Mesenchymal stem cell (in vitro differentiated cells and primary cell): ENCODE results near the gene DUSP9.

ENCODE experiments used
- DNase-seq: peaks from one replicate; pipeline ENCODE4 v3.0.0-alpha.2; 2013
- H2AFZ ChIP-seq: one replicate; pipeline ENCODE4 v1.6.1; 2013; ENCODE audit warnings: low read depth, mild to moderate bottlenecking, control low read depth, inconsistent platforms, low read length, moderate library complexity
- H2AK5ac ChIP-seq: 2 replicates; pipeline ENCODE4 v1.6.1; 2013; ENCODE audit warnings: low read length, moderate library complexity, mild to moderate bottlenecking, inconsistent platforms; ENCODE audit not compliant: severe bottlenecking
- H2BK120ac ChIP-seq: one replicate; pipeline ENCODE4 v1.6.1; 2013; ENCODE audit warnings: low read depth, mild to moderate bottlenecking, inconsistent platforms, low read length, moderate library complexity
- H2BK12ac ChIP-seq, 2 experiments: one replicate each; pipeline ENCODE4 v1.6.1; 2013; ENCODE audit warnings: inconsistent platforms in 2 of 2, low read length in 2 of 2, mild to moderate bottlenecking in 2 of 2, moderate library complexity in 2 of 2, control low read depth in 1 of 2
- H2BK15ac ChIP-seq: one replicate; pipeline ENCODE4 v1.6.1; 2013; ENCODE audit warnings: mild to moderate bottlenecking, low read depth, inconsistent platforms; ENCODE audit not compliant: poor library complexity, severe bottlenecking
- H2BK5ac ChIP-seq: 2 replicates; pipeline ENCODE4 v1.6.1; 2013; ENCODE audit warnings: low read depth, mild to moderate bottlenecking, low read length, control low read depth, inconsistent platforms; ENCODE audit not compliant: poor library complexity, severe bottlenecking
- H3K14ac ChIP-seq, 2 experiments: one replicate each; pipeline ENCODE4 v1.6.1; 2013; ENCODE audit warnings: inconsistent platforms in 2 of 2, low read length in 2 of 2, control low read depth in 1 of 2, mild to moderate bottlenecking in 1 of 2, moderate library complexity in 1 of 2
- H3K18ac ChIP-seq, 2 experiments: one replicate each; pipeline ENCODE4 v1.6.1; 2013; ENCODE audit warnings: inconsistent platforms in 2 of 2, low read length in 2 of 2, control low read depth in 1 of 2, low read depth in 1 of 2, mild to moderate bottlenecking in 1 of 2
- H3K23ac ChIP-seq, 2 experiments: one replicate each; pipeline ENCODE4 v1.6.1; 2013; ENCODE audit warnings: inconsistent platforms in 2 of 2, low read length in 2 of 2, mild to moderate bottlenecking in 2 of 2, moderate library complexity in 2 of 2, control low read depth in 1 of 2
- H3K27ac ChIP-seq: 2 replicates; pipeline ENCODE4 v1.5.1; 2013; ENCODE audit warnings: mild to moderate bottlenecking, moderate library complexity, low read length, control low read depth, inconsistent platforms; ENCODE audit not compliant: poor library complexity, severe bottlenecking
- H3K27me3 ChIP-seq, 2 experiments: 2 replicates each; pipeline versions ENCODE4 v1.6.1 to v1.7.0; 2013; ENCODE audit warnings: low read length in 2 of 2, mild to moderate bottlenecking in 2 of 2, moderate library complexity in 2 of 2, control low read depth in 1 of 2, inconsistent platforms in 1 of 2; ENCODE audit not compliant: control insufficient read depth in 1 of 2, insufficient read depth in 1 of 2
- H3K36me3 ChIP-seq, 2 experiments: 2 replicates each; pipeline versions ENCODE4 v1.6.1 to v1.7.0; 2013; ENCODE audit warnings: low read length in 2 of 2, control low read depth in 1 of 2, inconsistent platforms in 1 of 2, low read depth in 1 of 2, mild to moderate bottlenecking in 1 of 2; ENCODE audit not compliant: insufficient read depth in 2 of 2, control insufficient read depth in 1 of 2
- H3K4ac ChIP-seq, 2 experiments: one replicate each; pipeline ENCODE4 v1.6.1; 2013; ENCODE audit warnings: inconsistent platforms in 2 of 2, low read length in 2 of 2, mild to moderate bottlenecking in 2 of 2, moderate library complexity in 2 of 2, control low read depth in 1 of 2, low read depth in 1 of 2
- H3K4me1 ChIP-seq: 2 replicates; pipeline ENCODE4 v1.6.1; 2013; ENCODE audit warnings: low read depth, low read length, control low read depth; ENCODE audit not compliant: control insufficient read depth, insufficient read depth
- H3K4me2 ChIP-seq: 2 replicates; pipeline ENCODE4 v1.6.1; 2013; ENCODE audit warnings: low read length, mild to moderate bottlenecking, inconsistent platforms; ENCODE audit not compliant: poor library complexity, severe bottlenecking
- H3K4me3 ChIP-seq, 2 experiments: 2 replicates each; pipeline versions ENCODE4 v1.5.1 to v1.7.0; 2013; ENCODE audit warnings: low read length in 2 of 2, mild to moderate bottlenecking in 2 of 2, control low read depth in 1 of 2, low read depth in 1 of 2; ENCODE audit not compliant: insufficient read depth in 1 of 2
- H3K79me1 ChIP-seq: replicated peaks from 2 replicates; pipeline ENCODE4 v1.6.1; 2013; ENCODE audit warnings: mild to moderate bottlenecking, control low read depth, low read length, inconsistent platforms; ENCODE audit not compliant: poor library complexity, severe bottlenecking
- H3K9ac ChIP-seq: 2 replicates; pipeline ENCODE4 v1.7.0; 2013; ENCODE audit warnings: mild to moderate bottlenecking, low read length, moderate library complexity
- H3K9me3 ChIP-seq: 2 replicates; pipeline ENCODE4 v1.7.0; 2013; ENCODE audit warnings: mild to moderate bottlenecking, low read length; ENCODE audit not compliant: control insufficient read depth
- H4K8ac ChIP-seq: one replicate; pipeline ENCODE4 v1.6.1; 2013; ENCODE audit warnings: inconsistent platforms, mild to moderate bottlenecking, low read length, moderate library complexity
- H4K91ac ChIP-seq: one replicate; pipeline ENCODE4 v1.6.1; 2013; ENCODE audit warnings: mild to moderate bottlenecking, low read length, inconsistent platforms
- WGBS: methylation state at CpG from one replicate; pipeline ENCODE4 v1.1.7; 2013; ENCODE audit warnings: mixed read lengths; 5-methylcytosine and 5-hydroxymethylcytosine counted together

The DUSP9 gene

DNA sequence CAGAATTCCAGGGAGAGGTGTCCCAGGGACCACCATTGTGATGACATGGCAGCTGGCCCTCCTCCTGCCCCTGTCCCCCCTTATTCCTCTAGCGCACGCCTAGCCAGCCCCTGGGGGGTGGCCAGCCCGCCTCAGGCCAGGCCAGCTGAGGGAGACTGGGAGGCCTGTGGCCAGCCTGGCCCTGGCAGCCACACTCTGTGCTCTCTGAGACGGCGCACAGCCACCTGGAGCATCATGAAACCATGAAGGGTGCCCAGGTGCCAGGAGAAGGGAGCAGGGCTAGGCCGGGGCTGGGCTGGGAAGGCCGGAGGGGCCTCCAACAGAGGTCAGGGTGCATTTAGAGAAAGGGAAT is 14.4 kb upstream of the DUSP9 start:
- Histone ChIP-seq H3K4me3 (no peak overlapping the region), H4K91ac (no peak overlapping the region), H3K27me3 (peaks cover 0 to 75% of the 10 kb centered on the region in 2 experiments), H2AK5ac (no peak overlapping the region), H3K18ac (no peak overlapping the region), H2BK15ac (no peak overlapping the region), H2BK12ac (no peak overlapping the region), H2BK120ac (no peak overlapping the region), H3K4me2 (no peak overlapping the region), H3K23ac (no peak overlapping the region), H3K4ac (no peak overlapping the region), H3K4me1 (peaks cover 14% of the 10 kb centered on the region), H3K79me1 (no peaks in the 10 kb centered on the region), H3K9me3 (peaks cover 24% of the 10 kb centered on the region), H3K9ac (no peak overlapping the region), H3K14ac (no peak overlapping the region), H2AFZ (no peak overlapping the region), H2BK5ac (no peak overlapping the region), H4K8ac (no peak overlapping the region), H3K36me3 (no peaks in the 10 kb centered on the region), H3K27ac (no peak overlapping the region)
- WGBS: 91% methylated on average over 6 of the region's 7 CpGs
- DNase-seq: no peak

DNA sequence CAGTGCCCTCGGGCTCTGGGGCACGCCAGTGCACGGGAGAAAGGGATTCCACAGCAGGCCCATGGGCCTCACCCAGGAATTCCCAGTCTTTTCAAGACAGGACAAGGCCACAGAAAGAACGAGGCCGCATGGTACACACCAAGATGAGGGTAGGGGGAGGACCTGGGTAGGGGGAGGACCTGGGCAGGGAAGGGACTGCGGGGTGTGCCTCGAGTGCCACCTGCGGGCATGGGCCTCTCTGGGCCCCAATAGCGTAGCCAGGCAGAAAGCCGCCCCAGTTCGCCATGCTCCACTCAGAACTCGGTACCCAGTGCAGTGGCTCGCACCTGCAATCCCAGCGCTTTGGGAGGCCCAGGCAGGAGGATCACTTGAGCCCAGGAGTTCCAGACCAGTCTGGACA is 14.0 kb upstream of the DUSP9 start:
- DNase-seq: no peak
- 85% methylated on average over 14 of the region's 14 CpGs for WGBS
- no peaks in the 10 kb centered on the region for H3K79me1 ChIP-seq
- H3K36me3 ChIP-seq: no peaks in the 10 kb centered on the region
- no peak overlapping the region for H2BK12ac ChIP-seq
- H3K9me3 ChIP-seq: peaks cover 24% of the 10 kb centered on the region
- no peak overlapping the region for H4K91ac ChIP-seq
- peaks cover 0 to 75% of the 10 kb centered on the region in 2 experiments for H3K27me3 ChIP-seq
- no peak overlapping the region for H4K8ac ChIP-seq
- no peak overlapping the region for H3K4me2 ChIP-seq
- no peak overlapping the region for H3K4me3 ChIP-seq
- no peak overlapping the region for H3K27ac ChIP-seq
- H3K18ac ChIP-seq: no peak overlapping the region
- H3K9ac ChIP-seq: no peak overlapping the region
- H3K4ac ChIP-seq: no peak overlapping the region
- peaks cover 10% of the 10 kb centered on the region for H3K4me1 ChIP-seq
- H3K23ac ChIP-seq: no peak overlapping the region
- H2AK5ac ChIP-seq: no peak overlapping the region
- no peak overlapping the region for H2BK15ac ChIP-seq
- no peak overlapping the region for H2AFZ ChIP-seq
- H3K14ac ChIP-seq: no peak overlapping the region
- no peak overlapping the region for H2BK120ac ChIP-seq
- no peak overlapping the region for H2BK5ac ChIP-seq

DNA sequence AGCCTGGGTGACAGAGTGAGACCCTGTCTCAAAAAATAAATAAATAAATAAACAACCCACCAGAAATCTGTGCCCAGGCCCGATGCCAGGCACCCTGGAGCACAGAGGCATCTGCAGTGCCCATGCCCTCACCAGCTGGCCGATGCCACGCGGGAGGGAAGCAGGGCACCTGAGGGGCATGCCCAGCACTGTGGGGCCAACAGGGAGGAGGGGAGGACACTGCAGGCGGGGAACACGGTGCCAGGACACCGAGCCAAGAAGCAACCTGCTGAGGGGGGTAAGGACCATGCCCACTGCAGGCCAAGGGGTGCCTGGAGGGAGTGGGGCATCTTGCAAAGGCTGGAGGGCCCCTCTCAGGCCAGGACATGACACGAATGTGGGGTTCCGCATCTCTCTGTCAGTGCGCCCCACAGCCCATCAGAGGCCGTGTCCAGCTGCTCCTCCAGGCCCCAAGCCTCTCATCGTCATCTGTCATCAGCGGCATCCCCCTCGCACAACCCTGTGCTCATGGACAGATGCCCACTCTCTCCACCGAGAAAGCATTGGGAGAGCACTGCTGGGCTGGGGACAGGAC is 13.3 kb upstream of the DUSP9 start:
- H3K18ac ChIP-seq: no peak overlapping the region
- no peaks in the 10 kb centered on the region for H3K36me3 ChIP-seq
- H2BK5ac ChIP-seq: no peak overlapping the region
- peaks cover 5% of the 10 kb centered on the region for H3K4me1 ChIP-seq
- no peak overlapping the region for H3K4me3 ChIP-seq
- no peak overlapping the region for H3K9ac ChIP-seq
- no peak overlapping the region for H4K91ac ChIP-seq
- H3K4me2 ChIP-seq: no peak overlapping the region
- peaks cover 24% of the 10 kb centered on the region for H3K9me3 ChIP-seq
- no peaks in the 10 kb centered on the region for H3K79me1 ChIP-seq
- no peak overlapping the region for H2AFZ ChIP-seq
- no peak overlapping the region for H2BK120ac ChIP-seq
- H3K27me3 ChIP-seq: peaks cover 1 to 75% of the 10 kb centered on the region in 2 experiments
- no peak overlapping the region for H3K27ac ChIP-seq
- no peak overlapping the region for H3K23ac ChIP-seq
- no peak overlapping the region for H3K14ac ChIP-seq
- H2BK15ac ChIP-seq: no peak overlapping the region
- H2BK12ac ChIP-seq: no peak overlapping the region
- 94% methylated on average over 5 of the region's 15 CpGs for WGBS
- H2AK5ac ChIP-seq: no peak overlapping the region
- H4K8ac ChIP-seq: no peak overlapping the region
- H3K4ac ChIP-seq: no peak overlapping the region
- DNase-seq: no peak

DNA sequence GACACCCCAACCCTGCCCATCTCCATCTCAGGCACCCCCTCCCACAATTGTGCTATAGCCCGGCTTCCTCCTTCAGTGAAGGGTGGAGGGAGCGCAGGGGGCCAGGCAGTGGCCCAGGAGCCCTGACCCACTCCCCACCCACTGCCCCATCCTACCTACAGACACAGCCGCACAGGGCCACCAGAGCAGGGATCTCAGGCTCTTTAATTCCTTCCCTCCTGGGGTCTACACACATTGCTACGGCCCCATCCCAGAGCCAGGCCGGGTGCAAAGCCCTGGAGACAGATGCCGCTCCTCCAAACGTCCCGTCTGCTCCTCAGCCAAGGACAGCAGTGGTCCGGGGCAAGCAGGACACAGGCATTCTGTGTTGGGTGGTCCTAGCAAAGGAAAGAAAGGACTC is 12.8 kb upstream of the DUSP9 start:
- Histone ChIP-seq H2AK5ac (no peak overlapping the region), H3K27ac (no peak overlapping the region), H3K4me2 (no peak overlapping the region), H3K14ac (no peak overlapping the region), H3K27me3 (peaks cover 6 to 75% of the 10 kb centered on the region in 2 experiments), H3K79me1 (no peaks in the 10 kb centered on the region), H4K91ac (no peak overlapping the region), H2BK5ac (no peak overlapping the region), H3K4ac (no peak overlapping the region), H3K36me3 (no peaks in the 10 kb centered on the region), H4K8ac (no peak overlapping the region), H2BK15ac (no peak overlapping the region), H3K4me3 (no peak overlapping the region), H2BK12ac (no peak overlapping the region), H3K23ac (no peak overlapping the region), H3K9ac (no peak overlapping the region), H3K4me1 (no peaks in the 10 kb centered on the region), H2BK120ac (no peak overlapping the region), H2AFZ (no peak overlapping the region), H3K9me3 (peaks cover 24% of the 10 kb centered on the region), H3K18ac (no peak overlapping the region)
- DNase-seq: no peak
- WGBS: 92% methylated on average over 7 of the region's 9 CpGs
